T-helper 1 cell treated with Interleukin-12 subunit alpha and Interleukin-12 subunit beta and Interleukin-4 antibody, amounts not matched to agents 30 μg/mL and 1 μg/mL, for 36 hours (primary cell): ENCODE measurements around the gene ADAMTS17.

ENCODE experiments used
- H3K27ac Mint-ChIP-seq: one replicate; pipeline ENCODE4 v1.8.0; 2021; ENCODE audit warnings: mild to moderate bottlenecking, mixed read lengths
- H3K27me3 Mint-ChIP-seq: one replicate; pipeline ENCODE4 v1.8.0; 2021; ENCODE audit warnings: low read depth, mixed read lengths
- H3K36me3 Mint-ChIP-seq: one replicate; pipeline ENCODE4 v1.8.0; 2021; ENCODE audit warnings: low read depth, mixed read lengths
- H3K4me1 Mint-ChIP-seq: one replicate; pipeline ENCODE4 v1.8.0; 2021; ENCODE audit warnings: low read depth, mixed read lengths
- H3K4me3 Mint-ChIP-seq: one replicate; pipeline ENCODE4 v1.8.0; 2021; ENCODE audit warnings: mild to moderate bottlenecking, moderate library complexity, mixed read lengths
- H3K9me3 Mint-ChIP-seq: one replicate; pipeline ENCODE4 v1.8.0; 2021; ENCODE audit warnings: mixed read lengths

Gene ADAMTS17

GRCh38 chr15:100121285-100121684, 220.5 kb downstream of the ADAMTS17 start:
- Mint-ChIP-seq H3K4me1 (peaks cover 2% of the 10 kb centered on the region), H3K36me3 (peaks cover 1% of the 10 kb centered on the region), H3K27me3 (no peaks in the 10 kb centered on the region), H3K27ac (no peak overlapping the region), H3K9me3 (peaks cover 20% of the 10 kb centered on the region), H3K4me3 (no peak overlapping the region)

- H3K4me1 Mint-ChIP-seq: peaks cover 2% of the 10 kb centered on the region
- peaks cover 1% of the 10 kb centered on the region for H3K36me3 Mint-ChIP-seq
- H3K9me3 Mint-ChIP-seq: peaks cover 20% of the 10 kb centered on the region
- no peaks in the 10 kb centered on the region for H3K27me3 Mint-ChIP-seq
- H3K4me3 Mint-ChIP-seq: no peak overlapping the region
- H3K27ac Mint-ChIP-seq: no peak overlapping the region
Observed at GRCh38 chr15:100120111-100120510, 221.7 kb downstream of the ADAMTS17 start.

DNA sequence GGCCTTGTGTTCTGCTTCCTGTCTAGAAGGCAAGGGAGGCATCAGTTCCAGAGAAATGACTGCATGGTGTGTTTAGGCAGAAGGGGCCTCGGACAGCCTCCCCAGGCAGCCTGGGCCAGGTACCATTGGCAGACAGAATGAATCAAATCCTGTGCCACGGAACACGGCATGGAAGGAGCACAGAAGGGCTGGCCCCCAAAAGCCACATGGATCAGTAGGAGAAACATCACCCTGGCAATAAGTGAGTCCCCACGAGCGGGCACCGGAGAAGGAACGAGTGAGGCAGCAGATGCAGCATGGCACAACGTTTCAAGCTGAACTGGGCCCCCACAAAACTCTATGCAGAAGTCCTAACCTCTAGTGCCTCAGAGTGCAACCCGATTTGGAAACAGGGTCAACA, 223.2 kb downstream of the ADAMTS17 start:
- Mint-ChIP-seq H3K9me3 (peaks cover 20% of the 10 kb centered on the region), H3K4me1 (peaks cover 5% of the 10 kb centered on the region), H3K27me3 (no peaks in the 10 kb centered on the region), H3K36me3 (peaks cover 1% of the 10 kb centered on the region), H3K4me3 (no peak overlapping the region), H3K27ac (no peak overlapping the region)

DNA sequence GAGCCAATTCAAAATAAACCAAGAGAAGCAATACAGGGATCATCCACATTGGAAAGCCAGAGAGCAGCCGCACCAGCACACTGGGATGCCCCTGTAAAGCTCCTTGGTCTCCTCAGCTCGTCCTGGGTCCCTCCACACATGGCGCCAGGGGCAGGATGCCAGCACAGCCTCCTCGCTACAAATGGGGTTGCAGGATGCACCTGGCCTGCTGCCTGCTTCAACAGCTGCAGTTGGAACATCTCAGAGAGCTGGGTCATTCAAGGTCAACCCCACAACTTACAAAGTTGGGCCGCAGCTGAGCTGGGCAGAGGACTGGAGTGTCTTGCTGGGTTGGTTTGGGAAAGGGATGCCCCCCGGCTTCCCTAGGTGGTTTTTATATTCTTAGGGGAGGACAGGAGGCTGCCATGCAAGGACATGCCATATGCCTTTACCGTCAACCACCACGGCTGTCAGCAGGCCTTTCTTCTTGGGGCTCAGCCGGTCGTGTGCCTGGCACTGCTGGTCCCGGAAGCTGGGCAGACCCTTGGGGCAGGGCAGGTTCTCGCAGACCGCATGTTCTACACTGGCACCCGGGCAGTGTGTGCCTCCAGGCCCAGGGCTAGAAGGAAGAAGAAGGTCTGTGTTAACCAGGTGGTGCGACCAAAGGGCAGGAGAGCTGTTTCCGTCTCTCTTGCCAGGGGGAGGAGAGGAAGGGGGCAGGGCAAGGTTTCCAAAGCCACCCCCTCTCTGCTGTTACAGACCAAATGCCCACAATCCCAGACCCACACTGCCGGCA, 225.2 kb downstream of the ADAMTS17 start:
- Mint-ChIP-seq H3K27me3 (no peaks in the 10 kb centered on the region), H3K36me3 (peaks cover 1% of the 10 kb centered on the region), H3K9me3 (peaks cover 12% of the 10 kb centered on the region), H3K4me3 (no peak overlapping the region), H3K27ac (no peak overlapping the region), H3K4me1 (peaks cover 11% of the 10 kb centered on the region)

GRCh38 chr15:100115711-100116090, 226.1 kb downstream of the ADAMTS17 start:
- H3K9me3 Mint-ChIP-seq: peaks cover 4% of the 10 kb centered on the region
- no peak overlapping the region for H3K4me3 Mint-ChIP-seq

DNA sequence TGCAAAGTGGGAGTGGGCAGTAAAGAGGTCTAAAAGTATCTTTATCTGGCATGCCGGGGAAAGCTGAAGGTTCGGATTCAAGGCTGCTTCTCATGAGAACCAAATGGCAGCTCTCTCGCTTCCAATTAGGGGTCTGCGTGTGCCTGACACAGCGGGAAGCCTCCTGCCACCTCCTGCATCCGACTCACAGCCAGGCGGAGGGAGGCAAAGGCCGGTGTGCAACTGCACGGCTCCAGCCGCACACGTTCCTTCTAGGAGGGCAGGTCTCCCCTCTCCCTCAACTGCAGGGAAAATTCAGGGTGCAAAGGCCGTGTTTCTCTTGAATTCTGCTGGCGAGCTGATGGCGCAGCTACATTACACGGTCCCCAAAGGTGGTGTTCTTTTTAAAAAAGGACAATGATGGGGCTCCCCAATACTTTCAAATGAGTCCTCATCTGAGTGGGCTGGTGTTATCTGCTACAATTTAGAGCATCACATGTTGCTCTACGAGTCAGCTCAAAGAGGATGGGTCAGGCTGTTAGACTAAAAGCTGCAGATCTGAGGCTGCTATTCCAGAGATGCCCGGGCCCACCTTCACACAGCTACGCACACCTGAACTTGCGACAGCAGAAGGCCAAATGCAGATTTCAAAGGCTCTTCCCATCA, 226.6 kb downstream of the ADAMTS17 start:
- Mint-ChIP-seq H3K27me3 (no peaks in the 10 kb centered on the region), H3K36me3 (no peaks in the 10 kb centered on the region), H3K27ac (no peak overlapping the region), H3K4me1 (peaks cover 25% of the 10 kb centered on the region), H3K9me3 (no peaks in the 10 kb centered on the region), H3K4me3 (no peak overlapping the region)

More at GRCh38 chr15:100115711-100116090, 226.1 kb downstream of the ADAMTS17 start:
- H3K27ac Mint-ChIP-seq: no peak overlapping the region
- H3K36me3 Mint-ChIP-seq: peaks cover 1% of the 10 kb centered on the region
- H3K4me1 Mint-ChIP-seq: peaks cover 20% of the 10 kb centered on the region
- no peaks in the 10 kb centered on the region for H3K27me3 Mint-ChIP-seq

GRCh38 chr15:100114571-100114970, 227.2 kb downstream of the ADAMTS17 start:
- Mint-ChIP-seq H3K4me1 (peaks cover 26% of the 10 kb centered on the region), H3K9me3 (no peaks in the 10 kb centered on the region), H3K27ac (no peak overlapping the region), H3K4me3 (no peak overlapping the region), H3K36me3 (no peaks in the 10 kb centered on the region), H3K27me3 (no peaks in the 10 kb centered on the region)

GRCh38 chr15:100114100-100114499, 227.7 kb downstream of the ADAMTS17 start:
- peaks cover 28% of the 10 kb centered on the region for H3K4me1 Mint-ChIP-seq
- H3K27me3 Mint-ChIP-seq: no peaks in the 10 kb centered on the region
- no peaks in the 10 kb centered on the region for H3K36me3 Mint-ChIP-seq
- no peak overlapping the region for H3K4me3 Mint-ChIP-seq
- H3K27ac Mint-ChIP-seq: no peak overlapping the region
- H3K9me3 Mint-ChIP-seq: no peaks in the 10 kb centered on the region

DNA sequence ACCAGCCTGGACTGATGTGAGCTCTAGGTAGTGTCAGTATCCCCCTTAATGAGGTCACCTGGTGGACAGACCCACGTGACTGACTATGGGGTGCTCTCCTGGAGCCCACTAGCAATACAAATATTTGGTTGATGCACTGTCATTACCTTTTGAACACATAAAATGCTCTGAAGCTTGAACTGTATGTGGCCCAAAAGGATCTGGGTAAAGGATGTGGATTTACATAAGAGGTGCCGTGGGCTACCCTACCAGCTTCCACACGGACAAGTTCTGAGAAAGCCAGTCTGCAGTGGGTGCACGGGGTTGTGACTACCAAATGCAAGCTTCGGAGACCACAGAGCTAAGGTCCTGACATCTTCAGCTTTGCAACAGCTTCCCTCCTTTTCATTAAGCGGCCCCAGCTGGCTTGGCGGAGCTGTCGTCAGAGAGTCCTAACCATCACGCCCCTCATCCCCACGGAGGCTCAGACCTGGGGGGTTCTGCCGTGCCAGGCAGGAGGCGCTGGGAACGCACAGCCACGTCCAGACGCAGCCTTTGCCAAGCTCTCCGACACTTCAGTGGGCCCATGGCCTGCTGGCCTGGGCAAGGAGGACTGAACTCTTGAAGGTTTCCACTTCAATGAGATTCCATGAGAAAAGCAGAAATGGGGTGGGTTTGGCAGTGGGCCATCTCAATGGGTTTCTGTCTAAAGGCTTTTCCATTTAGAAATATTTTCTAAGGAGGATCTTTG, 228.3 kb downstream of the ADAMTS17 start:
- no peaks in the 10 kb centered on the region for H3K9me3 Mint-ChIP-seq
- peaks cover 31% of the 10 kb centered on the region for H3K4me1 Mint-ChIP-seq
- H3K36me3 Mint-ChIP-seq: no peaks in the 10 kb centered on the region
- no peak overlapping the region for H3K27ac Mint-ChIP-seq
- H3K4me3 Mint-ChIP-seq: no peak overlapping the region
- H3K27me3 Mint-ChIP-seq: no peaks in the 10 kb centered on the region

- Mint-ChIP-seq H3K27ac (no peak overlapping the region), H3K27me3 (no peaks in the 10 kb centered on the region), H3K9me3 (no peaks in the 10 kb centered on the region), H3K36me3 (no peaks in the 10 kb centered on the region), H3K4me1 (peaks cover 31% of the 10 kb centered on the region), H3K4me3 (no peak overlapping the region)
Observed at GRCh38 chr15:100112636-100113305, 229.0 kb downstream of the ADAMTS17 start.

- Mint-ChIP-seq H3K4me3 (peak overlapping the region; percentile 32), H3K27ac (peak overlapping the region; percentile 86), H3K36me3 (no peaks in the 10 kb centered on the region)
Observed at GRCh38 chr15:100112061-100112420, 229.7 kb downstream of the ADAMTS17 start.

DNA sequence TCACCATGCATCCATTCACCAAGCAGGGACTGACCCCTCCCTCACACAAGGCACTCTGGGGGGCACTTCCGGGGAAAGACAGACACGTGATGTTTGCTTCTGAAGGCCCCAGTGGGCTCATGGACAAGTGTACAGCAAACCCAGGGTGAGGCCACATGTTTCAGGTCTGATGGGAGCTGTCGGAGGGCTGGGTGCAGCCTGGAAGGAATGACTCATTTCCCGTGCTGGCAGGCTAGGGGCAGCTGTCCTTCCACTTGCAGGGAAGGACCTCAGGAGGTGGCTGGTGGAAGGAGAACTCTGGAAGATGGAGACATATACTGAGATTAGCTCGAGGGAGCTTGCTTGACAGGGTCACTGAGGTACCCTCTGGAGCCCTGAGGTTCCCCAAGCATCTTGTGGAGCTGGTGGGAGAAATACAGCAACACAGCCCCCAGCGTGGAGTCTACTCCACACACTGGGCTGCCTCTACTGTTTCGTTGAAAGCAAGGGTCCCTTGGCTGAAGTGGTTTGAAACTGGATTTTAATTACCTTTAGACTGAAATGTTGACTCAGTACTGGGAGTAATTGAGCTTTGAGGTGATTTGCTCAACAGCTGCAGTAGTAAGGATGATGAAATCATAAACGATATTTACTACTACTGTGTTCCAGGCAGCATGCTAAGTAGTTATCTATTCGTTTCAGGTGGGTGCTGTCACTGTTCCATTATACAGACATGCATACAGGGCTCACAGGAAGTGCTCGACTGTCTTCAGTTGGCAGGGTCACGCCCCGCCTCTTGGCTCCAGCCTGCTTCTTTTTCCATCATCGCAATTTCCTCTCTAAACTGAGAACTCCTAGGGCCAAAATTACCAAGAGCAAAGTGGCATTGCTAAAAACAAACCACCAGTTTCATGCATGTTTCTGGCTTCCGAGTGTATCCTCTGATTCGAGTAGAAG, 230.4 kb downstream of the ADAMTS17 start:
- H3K36me3 Mint-ChIP-seq: no peaks in the 10 kb centered on the region
- H3K27me3 Mint-ChIP-seq: no peaks in the 10 kb centered on the region
- H3K4me1 Mint-ChIP-seq: peaks cover 31% of the 10 kb centered on the region
- H3K9me3 Mint-ChIP-seq: no peaks in the 10 kb centered on the region
- H3K4me3 Mint-ChIP-seq: peak overlapping the region; percentile 32
- peak overlapping the region; percentile 86 for H3K27ac Mint-ChIP-seq

More at GRCh38 chr15:100112061-100112420, 229.7 kb downstream of the ADAMTS17 start:
- Mint-ChIP-seq H3K27me3 (no peaks in the 10 kb centered on the region), H3K4me1 (peaks cover 31% of the 10 kb centered on the region), H3K9me3 (no peaks in the 10 kb centered on the region)

DNA sequence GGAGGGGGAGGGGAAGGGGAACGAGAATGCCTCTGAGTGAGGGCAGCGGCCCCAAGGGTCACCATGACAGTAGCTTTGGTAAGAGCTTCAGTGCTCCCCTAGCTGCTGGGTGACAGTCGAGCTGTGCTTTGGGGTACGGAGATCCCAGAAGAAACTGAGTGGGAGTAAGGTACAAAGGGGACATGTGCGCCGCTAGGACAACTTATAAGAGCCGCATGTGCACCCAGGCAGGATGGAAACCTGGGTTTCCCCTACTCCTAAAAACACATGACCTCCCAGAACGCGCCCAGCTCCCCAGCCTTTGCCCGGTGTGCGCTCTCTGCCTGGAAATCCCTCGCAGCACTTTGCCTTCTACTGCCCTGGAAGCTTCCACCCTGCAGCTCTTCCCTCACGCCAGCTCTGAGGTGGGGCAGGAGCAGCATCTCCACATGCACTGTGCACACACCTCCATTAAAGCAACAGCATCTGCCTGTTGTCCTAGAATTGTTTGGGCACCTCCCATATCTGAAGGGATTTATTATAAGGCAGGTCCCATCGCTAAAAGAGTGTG, 232.2 kb downstream of the ADAMTS17 start:
- Mint-ChIP-seq H3K4me3 (no peak overlapping the region), H3K9me3 (no peaks in the 10 kb centered on the region), H3K36me3 (no peaks in the 10 kb centered on the region), H3K27ac (no peak overlapping the region), H3K4me1 (peaks cover 31% of the 10 kb centered on the region), H3K27me3 (no peaks in the 10 kb centered on the region)
